Trophoblast cell (in vitro differentiated cells and primary cell): ENCODE results near the gene BCOR.

Experiments used
- DNase-seq, 2 donors: peaks; one replicate each; pipeline ENCODE4 v3.0.0-alpha.2; 2016
- H2AFZ ChIP-seq: 2 replicates; pipeline ENCODE4 v1.6.1; 2013; ENCODE audit warnings: low read length, moderate library complexity, mild to moderate bottlenecking; ENCODE audit not compliant: insufficient read depth, poor library complexity
- H2AK5ac ChIP-seq: 2 replicates; pipeline ENCODE4 v1.6.1; 2013; ENCODE audit warnings: mild to moderate bottlenecking, low read length
- H2BK120ac ChIP-seq: 2 replicates; pipeline ENCODE4 v1.6.1; 2013; ENCODE audit warnings: low read length, mild to moderate bottlenecking, moderate library complexity; ENCODE audit not compliant: insufficient read depth, poor library complexity
- H2BK12ac ChIP-seq: 2 replicates; pipeline ENCODE4 v1.6.1; 2013; ENCODE audit warnings: mild to moderate bottlenecking, low read length, moderate library complexity
- H2BK5ac ChIP-seq: 2 replicates; pipeline ENCODE4 v1.6.1; 2013; ENCODE audit warnings: low read length, low read depth, moderate library complexity, mild to moderate bottlenecking; ENCODE audit not compliant: poor library complexity
- H3K14ac ChIP-seq: 2 replicates; pipeline ENCODE4 v1.6.1; 2013; ENCODE audit warnings: mild to moderate bottlenecking, low read length
- H3K18ac ChIP-seq: 2 replicates; pipeline ENCODE4 v1.6.1; 2013; ENCODE audit warnings: mild to moderate bottlenecking, low read length
- H3K23ac ChIP-seq: 2 replicates; pipeline ENCODE4 v1.6.1; 2013; ENCODE audit warnings: low read length
- H3K27ac ChIP-seq: 2 replicates; pipeline ENCODE4 v1.5.1; 2013; ENCODE audit warnings: low read depth, mild to moderate bottlenecking, inconsistent platforms, low read length, moderate library complexity
- H3K27me3 ChIP-seq: 2 replicates; pipeline ENCODE4 v1.6.1; 2013; ENCODE audit warnings: inconsistent platforms, mild to moderate bottlenecking, low read length, moderate library complexity; ENCODE audit not compliant: insufficient read depth
- H3K36me3 ChIP-seq, 2 experiments: 1 replicate in 1 of 2; 2 replicates in 1 of 2; pipeline ENCODE4 v1.6.1; 2013; ENCODE audit warnings: low read length in 2 of 2, mild to moderate bottlenecking in 2 of 2, moderate library complexity in 1 of 2; ENCODE audit not compliant: insufficient read depth in 2 of 2, control insufficient read depth in 1 of 2
- H3K4ac ChIP-seq: 2 replicates; pipeline ENCODE4 v1.6.1; 2013; ENCODE audit warnings: low read depth, mild to moderate bottlenecking, low read length, moderate library complexity
- H3K4me1 ChIP-seq, 2 experiments: 1 replicate in 1 of 2; 2 replicates in 1 of 2; pipeline ENCODE4 v1.6.1; 2013; ENCODE audit warnings: low read length in 2 of 2, mild to moderate bottlenecking in 2 of 2, moderate library complexity in 1 of 2; ENCODE audit not compliant: insufficient read depth in 2 of 2, control insufficient read depth in 1 of 2
- H3K4me2 ChIP-seq: 2 replicates; pipeline ENCODE4 v1.6.1; 2013; ENCODE audit warnings: inconsistent platforms, mild to moderate bottlenecking, low read length, moderate library complexity
- H3K4me3 ChIP-seq: 2 replicates; pipeline ENCODE4 v1.5.1; 2013; ENCODE audit warnings: mild to moderate bottlenecking, low read depth, low read length, inconsistent platforms
- H3K79me1 ChIP-seq: one replicate; pipeline ENCODE4 v1.6.1; 2013; ENCODE audit warnings: low read length
- H3K79me2 ChIP-seq: 2 replicates; pipeline ENCODE4 v1.6.1; 2013; ENCODE audit warnings: low read length, mild to moderate bottlenecking; ENCODE audit not compliant: control insufficient read depth, insufficient read depth, poor library complexity
- H3K9ac ChIP-seq: 2 replicates; pipeline ENCODE4 v1.6.1; 2013; ENCODE audit warnings: mild to moderate bottlenecking, low read length
- H3K9me3 ChIP-seq: 2 replicates; pipeline ENCODE4 v1.6.1; 2013; ENCODE audit warnings: low read depth, mild to moderate bottlenecking, control low read depth, inconsistent platforms, low read length; ENCODE audit not compliant: insufficient read depth
- H4K12ac ChIP-seq: 2 replicates; pipeline ENCODE4 v1.6.1; 2013; ENCODE audit warnings: low read depth, mild to moderate bottlenecking, low read length, moderate library complexity
- H4K8ac ChIP-seq: 2 replicates; pipeline ENCODE4 v1.6.1; 2013; ENCODE audit warnings: low read depth, mild to moderate bottlenecking, low read length, moderate library complexity
- H4K91ac ChIP-seq: one replicate; pipeline ENCODE4 v1.6.1; 2013; ENCODE audit warnings: low read depth, mild to moderate bottlenecking, low read length, moderate library complexity
- WGBS: extraction: QIAGEN DNeasy Blood & Tissue Kit; methylation state at CpG from one replicate; pipeline ENCODE4 v1.1.7; 2013; ENCODE audit warnings: missing lambda C conversion rate; ENCODE audit not compliant: insufficient read length, insufficient coverage; ENCODE audit errors: extremely low coverage; 5-methylcytosine and 5-hydroxymethylcytosine counted together

BCOR gene

DNA sequence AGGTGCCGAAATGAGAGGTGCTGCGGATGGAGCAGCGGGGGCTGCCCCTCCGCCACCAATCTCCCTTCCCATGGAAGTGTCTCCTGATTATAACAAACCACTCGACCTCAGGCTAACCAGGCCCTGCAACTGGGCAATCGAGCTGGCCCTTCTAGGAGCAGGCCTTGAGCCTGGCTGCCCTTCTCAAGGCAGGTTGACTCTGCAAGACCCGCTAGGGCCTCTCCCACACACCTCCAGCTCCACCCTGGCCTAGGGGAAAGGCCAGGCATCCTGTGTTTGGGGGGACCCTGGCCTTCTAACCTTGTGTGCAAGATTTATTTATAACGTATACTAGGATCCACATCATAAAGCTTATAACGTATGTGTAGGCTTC lies 3.7 kb upstream of the BCOR start:
- Histone ChIP-seq H3K79me2 (no peaks in the 10 kb centered on the region), H4K12ac (no peak overlapping the region), H3K9me3 (no peaks in the 10 kb centered on the region), H3K18ac (no peak overlapping the region), H3K36me3 (no peaks in the 10 kb centered on the region), H2AFZ (no peak overlapping the region), H3K79me1 (peaks cover 12% of the 10 kb centered on the region), H3K4me2 (no peak overlapping the region), H3K9ac (no peak overlapping the region), H3K4me1 (peaks cover 12 to 33% of the 10 kb centered on the region in 2 experiments), H3K23ac (no peak overlapping the region), H3K27ac (no peak overlapping the region), H3K4me3 (no peak overlapping the region), H3K14ac (no peak overlapping the region), H2BK5ac (no peak overlapping the region), H2AK5ac (no peak overlapping the region), H2BK12ac (no peak overlapping the region), H3K27me3 (peaks cover 25% of the 10 kb centered on the region), H4K91ac (no peak overlapping the region), H3K4ac (no peak overlapping the region), H2BK120ac (no peak overlapping the region), H4K8ac (no peak overlapping the region)
- DNase-seq = no peak
- WGBS = no CpG with 5 or more reads among the region's 9 CpGs

- no peak overlapping the region for H2BK12ac ChIP-seq
- no peak overlapping the region for H4K12ac ChIP-seq
- WGBS = no CpG with 5 or more reads among the region's 31 CpGs
- H2AFZ ChIP-seq = no peak overlapping the region
- no peak overlapping the region for H2BK120ac ChIP-seq
- no peaks in the 10 kb centered on the region for H3K9me3 ChIP-seq
- H3K27ac ChIP-seq = no peak overlapping the region
- H4K91ac ChIP-seq = no peak overlapping the region
- no peak overlapping the region for H3K4me3 ChIP-seq
- no peak overlapping the region for H3K4me2 ChIP-seq
- no peak overlapping the region for H2BK5ac ChIP-seq
- no peaks in the 10 kb centered on the region for H3K79me2 ChIP-seq
- H3K4ac ChIP-seq = no peak overlapping the region
- no peak overlapping the region for H3K23ac ChIP-seq
- peaks cover 10 to 33% of the 10 kb centered on the region in 2 experiments for H3K4me1 ChIP-seq
- H3K79me1 ChIP-seq = peaks cover 12% of the 10 kb centered on the region
- H3K9ac ChIP-seq = no peak overlapping the region
- H2AK5ac ChIP-seq = no peak overlapping the region
- H3K14ac ChIP-seq = no peak overlapping the region
- no peaks in the 10 kb centered on the region for H3K36me3 ChIP-seq
- no peak overlapping the region for H3K18ac ChIP-seq
- H3K27me3 ChIP-seq = peaks cover 25% of the 10 kb centered on the region
- H4K8ac ChIP-seq = no peak overlapping the region
- no peak for DNase-seq
Measured at GRCh38 chrX:40100537-40101429, 3.0 kb upstream of the BCOR start.

GRCh38 chrX:40100141-40100536 lies 2.4 kb upstream of the BCOR start:
- no peak for DNase-seq
- Histone ChIP-seq H2BK5ac (no peak overlapping the region), H2BK12ac (no peak overlapping the region), H2AK5ac (no peak overlapping the region), H3K36me3 (no peaks in the 10 kb centered on the region), H3K18ac (no peak overlapping the region), H4K12ac (no peak overlapping the region), H3K79me2 (no peaks in the 10 kb centered on the region), H3K27me3 (peaks cover 25% of the 10 kb centered on the region), H3K27ac (no peak overlapping the region), H2BK120ac (no peak overlapping the region), H3K79me1 (peaks cover 14% of the 10 kb centered on the region), H3K4ac (no peak overlapping the region), H2AFZ (no peak overlapping the region), H3K14ac (no peak overlapping the region), H3K4me2 (peak overlapping the region; percentile 34), H3K9me3 (no peaks in the 10 kb centered on the region), H3K4me1 (peaks cover 8 to 33% of the 10 kb centered on the region in 2 experiments), H3K9ac (no peak overlapping the region), H3K23ac (no peak overlapping the region), H4K91ac (no peak overlapping the region), H4K8ac (no peak overlapping the region), H3K4me3 (no peak overlapping the region)
- no CpG with 5 or more reads among the region's 21 CpGs for WGBS

DNA sequence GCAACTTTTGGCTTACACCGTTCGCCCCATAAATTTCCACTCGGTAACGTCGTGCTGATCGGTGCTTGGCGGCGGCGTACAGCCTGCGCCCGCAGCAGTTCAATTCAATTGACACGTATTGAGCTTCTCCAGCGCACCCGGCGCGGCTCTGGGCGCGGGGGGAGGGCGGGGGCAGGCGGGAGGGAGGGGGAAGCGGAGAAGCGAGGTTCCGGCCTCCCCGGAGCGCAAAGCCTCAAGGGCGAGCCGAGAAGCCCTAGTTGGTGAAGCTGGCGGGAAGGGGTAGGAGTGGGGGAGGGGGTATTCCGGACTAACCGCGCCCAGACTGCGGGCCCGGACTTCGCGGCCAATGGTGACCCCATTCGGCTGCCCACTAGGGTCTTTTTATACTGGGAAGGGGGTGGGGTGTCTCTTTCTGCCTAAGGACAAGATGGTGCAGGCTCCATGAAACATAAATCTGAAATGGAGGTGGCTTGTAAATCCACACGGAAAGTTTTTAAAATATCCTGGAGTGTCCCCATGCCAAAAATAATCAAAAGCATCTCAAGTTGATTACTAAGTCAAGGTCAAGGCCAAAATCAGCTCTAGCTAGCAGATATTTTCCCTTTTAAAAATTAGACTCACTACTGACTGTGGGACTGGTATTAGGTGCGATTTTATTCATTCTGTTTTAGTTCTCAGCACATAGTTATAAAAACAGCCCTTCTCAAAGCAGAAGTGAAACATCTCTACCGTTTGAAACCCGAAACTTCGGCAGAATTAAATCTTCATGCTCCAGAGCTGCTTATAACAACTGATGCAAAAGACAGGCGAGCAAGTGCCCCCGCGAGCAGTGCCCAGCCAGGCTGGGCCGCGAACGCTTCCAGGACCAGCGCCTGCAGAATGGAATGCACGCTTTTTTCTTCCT lies 1.5 kb upstream of the BCOR start:
- peak overlapping the region; percentile 28 for H4K91ac ChIP-seq
- DNase-seq = peak in 1 of 2 donors; percentile 38
- no peak overlapping the region for H3K23ac ChIP-seq
- H3K4ac ChIP-seq = no peak overlapping the region
- peaks cover 12 to 31% of the 10 kb centered on the region in 2 experiments for H3K4me1 ChIP-seq
- H3K9ac ChIP-seq = no peak overlapping the region
- no peak overlapping the region for H2AK5ac ChIP-seq
- no peak overlapping the region for H2BK5ac ChIP-seq
- H3K4me2 ChIP-seq = peak overlapping the region; percentile 89
- H3K79me2 ChIP-seq = no peaks in the 10 kb centered on the region
- no peak overlapping the region for H3K18ac ChIP-seq
- no peak overlapping the region for H3K14ac ChIP-seq
- H3K79me1 ChIP-seq = peaks cover 15% of the 10 kb centered on the region
- no peaks in the 10 kb centered on the region for H3K36me3 ChIP-seq
- H3K9me3 ChIP-seq = no peaks in the 10 kb centered on the region
- peaks cover 17% of the 10 kb centered on the region for H3K27me3 ChIP-seq
- H4K8ac ChIP-seq = no peak overlapping the region
- no peak overlapping the region for H3K4me3 ChIP-seq
- no peak overlapping the region for H2BK120ac ChIP-seq
- WGBS = no CpG with 5 or more reads among the region's 49 CpGs
- H3K27ac ChIP-seq = no peak overlapping the region
- no peak overlapping the region for H4K12ac ChIP-seq
- H2AFZ ChIP-seq = no peak overlapping the region
- H2BK12ac ChIP-seq = no peak overlapping the region
